ENCODE data around the gene SDK1. TPM values are rescaled to one million over a fixed set of nuclear protein-coding genes. Genes with fewer than 3 reads are reported as not detected.

The SDK1 gene
- total RNA-seq, 1 donor from 2014 or later: 10.4 TPM

DNA sequence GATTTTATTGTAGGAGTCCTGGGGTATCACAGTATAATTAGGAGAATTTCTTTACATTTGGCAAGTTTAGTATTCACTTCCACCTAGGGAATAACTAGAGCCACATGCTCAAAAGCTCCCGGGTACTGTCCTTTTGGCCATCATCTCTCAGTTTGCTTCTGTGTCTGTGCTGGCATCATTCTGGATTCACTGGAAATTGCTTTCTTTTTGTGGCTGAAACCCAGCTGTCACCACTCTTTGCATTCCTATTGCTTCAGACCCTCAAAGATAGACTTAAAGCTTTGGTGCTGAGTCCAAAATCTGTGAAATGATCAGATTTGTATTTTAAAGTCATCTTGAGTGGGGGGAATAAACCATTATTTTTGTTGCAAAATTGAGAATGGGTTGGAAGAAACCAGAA is 8.9 kb downstream of the SDK1 start:
- no peaks in the 10 kb centered on the region for H3K36me3 ChIP-seq
- intact Hi-C loops (cut with DNase I): no loop called here
- no peaks in the 10 kb centered on the region for H3K4me1 ChIP-seq
- DNase-seq: no peak
- no peaks in the 10 kb centered on the region for H3K9me3 ChIP-seq
- TF ChIP-seq CTCF (IDR thresholded peaks at IDR 0.05): no peak
- no peak overlapping the region for H3K27ac ChIP-seq
- H3K4me3 ChIP-seq: no peak overlapping the region
- no peak for ATAC-seq
- no peaks in the 10 kb centered on the region for H3K27me3 ChIP-seq

- H3K4me3 ChIP-seq: no peak overlapping the region
- ATAC-seq (no peak), DNase-seq (no peak)
- no peak for TF ChIP-seq CTCF (IDR thresholded peaks at IDR 0.05)
- H3K36me3 ChIP-seq: no peaks in the 10 kb centered on the region
- H3K27me3 ChIP-seq: no peaks in the 10 kb centered on the region
- no peaks in the 10 kb centered on the region for H3K9me3 ChIP-seq
- no peaks in the 10 kb centered on the region for H3K4me1 ChIP-seq
- no peak overlapping the region for H3K27ac ChIP-seq
- intact Hi-C loops (cut with DNase I): no loop called here
These were observed 9.8 kb downstream of the SDK1 start for GRCh38 chr7:3310884-3311283.

DNA sequence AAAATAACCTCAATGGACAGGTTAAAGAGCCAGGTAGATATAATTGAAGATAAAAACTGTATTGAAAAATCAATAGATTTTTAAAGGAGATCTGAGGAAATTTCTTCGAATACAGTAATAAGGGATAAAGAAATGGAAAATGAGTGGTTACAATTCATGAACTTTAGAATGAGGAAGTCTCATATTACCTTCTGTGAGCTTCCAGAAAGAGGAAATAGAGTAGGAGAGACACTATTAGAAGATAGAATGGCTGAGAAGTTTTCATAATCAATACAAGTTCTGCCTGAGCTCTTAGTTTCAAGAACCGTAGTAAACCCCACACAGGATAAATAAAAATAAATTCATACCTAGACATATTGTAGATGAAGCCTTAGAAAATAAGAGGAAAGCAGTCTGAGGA is 11.5 kb downstream of the SDK1 start:
- no peak for TF ChIP-seq CTCF (IDR thresholded peaks at IDR 0.05)
- Histone ChIP-seq H3K27ac (no peak overlapping the region), H3K36me3 (no peaks in the 10 kb centered on the region), H3K4me3 (no peak overlapping the region), H3K27me3 (no peaks in the 10 kb centered on the region), H3K4me1 (no peaks in the 10 kb centered on the region), H3K9me3 (no peaks in the 10 kb centered on the region)
- DNase-seq (no peak), ATAC-seq (no peak)
- intact Hi-C loops (cut with DNase I): no loop called here

- TF ChIP-seq CTCF (IDR thresholded peaks at IDR 0.05): no peak
- H3K4me3 ChIP-seq: no peak overlapping the region
- intact Hi-C loops (cut with DNase I): no loop called here
- ATAC-seq (no peak), DNase-seq (no peak)
- H3K27me3 ChIP-seq: no peaks in the 10 kb centered on the region
- H3K9me3 ChIP-seq: no peaks in the 10 kb centered on the region
- no peak overlapping the region for H3K27ac ChIP-seq
- H3K4me1 ChIP-seq: no peaks in the 10 kb centered on the region
- no peaks in the 10 kb centered on the region for H3K36me3 ChIP-seq
These were observed 17.8 kb downstream of the SDK1 start for GRCh38 chr7:3318874-3319273.

- H3K36me3 ChIP-seq: no peaks in the 10 kb centered on the region
- no peaks in the 10 kb centered on the region for H3K9me3 ChIP-seq
- H3K27ac ChIP-seq: no peak overlapping the region
- H3K27me3 ChIP-seq: no peaks in the 10 kb centered on the region
- H3K4me1 ChIP-seq: no peaks in the 10 kb centered on the region
- DNase-seq (no peak), ATAC-seq (no peak)
- no peak for TF ChIP-seq CTCF (IDR thresholded peaks at IDR 0.05)
- no peak overlapping the region for H3K4me3 ChIP-seq
- intact Hi-C loops (cut with DNase I): no loop called here
These were observed 20.2 kb downstream of the SDK1 start for GRCh38 chr7:3321206-3321605.

- ATAC-seq: no peak
- TF ChIP-seq CTCF (IDR thresholded peaks at IDR 0.05): no peak
- H3K27me3 ChIP-seq: no peaks in the 10 kb centered on the region
- no peak for DNase-seq
- intact Hi-C loops (cut with DNase I): no loop called here
- no peak overlapping the region for H3K27ac ChIP-seq
- H3K4me3 ChIP-seq: no peak overlapping the region
- no peaks in the 10 kb centered on the region for H3K9me3 ChIP-seq
- H3K36me3 ChIP-seq: no peaks in the 10 kb centered on the region
- H3K4me1 ChIP-seq: no peaks in the 10 kb centered on the region
These were observed 20.7 kb downstream of the SDK1 start for GRCh38 chr7:3321745-3322144.

Measured in upper lobe of right lung (tissue), 1 donor.